IPS-11a (cell line): ENCODE measurements around the gene ARHGEF3.

Experiments used
- H3K4me3 ChIP-seq: one replicate; pipeline ENCODE4 v1.5.1; 2013; ENCODE audit warnings: low read depth, low read length, control low read depth

Gene ARHGEF3

DNA sequence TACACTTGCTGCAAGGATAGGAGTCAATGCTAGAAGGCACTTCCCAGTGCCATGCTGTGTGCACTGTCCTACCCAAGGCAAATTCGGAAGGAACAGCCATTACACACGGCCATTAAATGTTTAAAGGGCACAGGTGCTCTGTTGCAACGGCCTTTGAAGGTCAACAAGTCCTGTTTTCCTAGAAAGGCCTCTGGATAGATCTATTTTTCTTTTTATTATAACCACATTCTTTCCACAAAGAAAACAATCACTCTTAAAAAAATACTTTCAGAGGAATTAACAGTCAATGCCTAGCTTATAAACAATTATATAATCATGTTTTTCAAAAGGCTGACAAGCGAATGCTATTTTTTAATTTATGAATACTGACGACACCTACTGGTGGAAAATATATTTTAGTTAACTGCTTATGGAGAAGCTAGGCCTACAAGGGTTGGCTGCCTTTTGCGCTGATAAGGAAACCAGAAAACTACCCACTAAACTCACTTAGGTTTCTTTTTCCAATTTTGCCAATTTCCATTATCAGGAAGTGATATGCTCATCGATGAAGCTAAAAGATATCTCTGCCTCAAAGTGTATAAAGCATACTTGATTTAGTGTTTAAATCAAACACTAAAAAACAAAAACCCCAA lies 2.4 kb downstream of the ARHGEF3 start:
- no peak overlapping the region for H3K4me3 ChIP-seq

GRCh38 chr3:56796996-56797395 lies 4.8 kb downstream of the ARHGEF3 start:
- H3K4me3 ChIP-seq = no peak overlapping the region

- H3K4me3 ChIP-seq = no peak overlapping the region
Measured at GRCh38 chr3:56796202-56796601, 5.5 kb downstream of the ARHGEF3 start.

DNA sequence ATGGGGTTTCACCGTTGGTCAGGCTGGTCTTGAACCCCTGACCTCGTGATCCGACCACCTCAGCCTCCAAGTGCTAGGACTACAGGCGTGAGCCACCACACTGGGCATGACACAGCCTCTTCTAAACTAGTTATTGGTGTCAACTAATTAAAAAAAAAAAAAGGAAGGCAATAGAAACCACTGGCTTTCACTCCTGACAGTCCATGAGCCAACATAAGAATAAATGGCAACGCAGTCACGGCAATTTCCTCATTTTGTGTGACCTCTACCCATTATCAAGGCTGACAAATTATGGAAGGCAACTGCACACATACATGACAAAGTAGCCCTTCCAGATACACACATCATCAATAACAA lies 5.9 kb downstream of the ARHGEF3 start:
- H3K4me3 ChIP-seq = no peak overlapping the region

DNA sequence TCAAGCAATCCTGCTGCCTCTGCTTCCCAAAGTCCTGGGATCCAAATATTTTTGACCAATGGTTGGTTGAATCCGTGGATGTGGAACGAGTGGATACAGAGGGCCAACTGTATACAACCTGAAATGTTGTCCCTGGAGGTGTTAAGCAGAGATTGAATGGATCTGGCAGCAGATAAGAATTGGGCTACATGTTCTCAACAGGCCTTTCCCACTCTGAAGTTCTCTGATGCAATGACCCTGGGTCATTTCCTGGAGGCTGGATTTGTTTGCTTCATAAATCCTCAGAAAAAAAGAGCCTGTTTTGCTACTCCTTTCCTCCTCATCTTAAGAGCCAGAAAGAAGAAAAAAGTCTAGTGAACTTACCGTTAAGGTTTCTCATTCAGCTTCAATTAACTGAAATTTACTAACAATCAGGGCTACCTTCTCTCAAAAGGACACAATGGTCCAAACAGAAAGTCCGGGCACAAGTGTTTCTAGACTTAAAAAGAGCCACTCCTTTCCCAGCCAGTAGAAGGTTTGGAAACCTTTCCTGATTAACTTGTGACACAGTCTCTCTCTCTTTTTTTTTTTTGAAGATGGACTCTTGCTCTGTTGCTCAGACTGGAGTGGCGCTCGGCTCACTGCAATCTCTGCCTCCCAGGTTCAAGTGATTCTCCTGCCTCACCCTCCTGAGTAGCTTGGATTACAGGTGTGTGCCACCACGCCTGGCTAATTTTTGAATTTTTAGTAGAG lies 6.5 kb downstream of the ARHGEF3 start:
- no peak overlapping the region for H3K4me3 ChIP-seq

DNA sequence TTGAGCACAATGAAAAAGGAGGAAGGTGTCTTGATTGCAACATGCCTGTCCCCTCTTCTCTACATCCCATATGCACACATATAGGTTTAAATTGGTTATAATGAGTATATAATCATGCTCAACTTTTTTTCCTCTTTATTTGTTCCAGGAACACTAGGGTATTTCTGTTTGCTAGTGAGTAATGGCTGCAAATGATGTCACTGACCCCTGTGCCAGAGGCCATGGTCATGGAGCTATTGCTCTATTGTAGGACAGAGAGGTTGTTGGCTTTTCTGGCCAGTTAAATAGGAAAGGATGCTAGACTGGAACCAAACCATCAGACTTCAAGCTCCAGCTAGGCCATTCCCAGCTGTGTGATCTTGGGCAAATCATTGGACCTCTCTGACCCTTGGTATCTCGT lies 9.6 kb downstream of the ARHGEF3 start:
- H3K4me3 ChIP-seq = no peak overlapping the region

- no peak overlapping the region for H3K4me3 ChIP-seq
Measured at GRCh38 chr3:56790016-56790821, 11.5 kb downstream of the ARHGEF3 start.

DNA sequence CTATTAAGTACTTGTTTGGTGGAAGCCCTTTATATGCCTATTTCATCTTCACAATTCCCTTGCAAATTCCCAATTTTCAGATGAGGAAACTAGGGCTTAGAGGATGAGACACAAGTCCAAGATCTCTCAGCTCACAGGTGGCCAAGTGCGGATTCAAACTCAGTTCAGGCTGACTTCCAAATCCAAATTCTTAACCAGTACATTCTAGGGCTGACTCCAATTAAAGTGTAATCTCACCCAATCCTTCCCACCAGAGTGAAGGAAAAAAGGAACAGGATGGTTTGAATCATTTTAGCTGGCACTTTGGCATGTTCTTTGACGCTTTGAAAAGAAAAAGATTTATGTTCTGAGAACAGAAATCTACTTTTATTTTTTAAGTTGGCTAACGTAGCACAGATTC lies 12.7 kb downstream of the ARHGEF3 start:
- no peak overlapping the region for H3K4me3 ChIP-seq

DNA sequence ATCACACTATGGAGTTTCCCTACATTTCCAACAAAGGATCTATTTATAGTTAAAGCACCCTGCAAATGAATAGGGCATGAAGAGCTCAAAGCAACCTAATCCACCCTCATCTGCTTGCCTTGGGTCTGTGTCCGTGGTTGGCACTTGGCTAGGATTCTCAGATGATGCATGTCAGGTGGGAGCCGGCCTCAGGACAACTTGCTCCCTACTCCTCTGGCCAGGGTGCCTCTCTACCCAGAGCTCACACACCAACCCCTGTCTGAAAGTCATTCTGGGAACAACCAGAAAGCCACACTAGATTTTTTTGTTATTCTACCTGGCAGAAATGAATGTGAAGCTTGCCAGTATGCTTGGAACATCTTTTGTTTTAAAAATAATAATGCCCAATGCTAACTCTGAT lies 13.2 kb downstream of the ARHGEF3 start:
- H3K4me3 ChIP-seq = no peak overlapping the region

GRCh38 chr3:56787784-56788256 lies 13.9 kb downstream of the ARHGEF3 start:
- no peak overlapping the region for H3K4me3 ChIP-seq

- H3K4me3 ChIP-seq = no peak overlapping the region
Measured at GRCh38 chr3:56787258-56787775, 14.4 kb downstream of the ARHGEF3 start.

GRCh38 chr3:56785499-56785898 lies 16.2 kb downstream of the ARHGEF3 start:
- H3K4me3 ChIP-seq = no peak overlapping the region

DNA sequence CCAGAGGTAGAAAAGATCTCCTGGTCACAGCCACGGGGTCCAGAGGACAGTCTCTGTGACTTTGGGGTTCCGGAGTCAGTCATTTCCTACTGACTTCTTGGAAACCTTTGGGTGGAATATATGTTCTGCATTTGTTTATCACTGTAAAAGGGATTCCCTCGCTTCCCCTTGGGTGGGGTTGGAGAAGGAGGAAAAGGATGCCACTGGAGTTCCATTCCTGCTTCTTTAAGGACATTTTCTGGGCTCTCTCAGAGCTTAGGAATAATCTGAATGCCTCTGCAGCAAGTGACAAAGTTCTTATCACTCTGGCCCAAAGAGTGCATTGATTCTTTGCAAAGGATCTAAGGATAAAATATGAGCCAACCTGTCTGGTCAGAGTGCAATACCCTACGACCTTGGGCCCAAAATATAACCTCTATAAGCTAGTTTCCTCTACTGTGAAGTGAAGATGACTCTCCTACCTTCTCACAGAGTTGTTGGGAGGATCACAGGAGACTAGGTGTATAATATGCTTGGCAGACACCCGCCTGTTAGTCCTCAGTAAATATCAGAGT lies 17.2 kb downstream of the ARHGEF3 start:
- no peak overlapping the region for H3K4me3 ChIP-seq

GRCh38 chr3:56783644-56784447 lies 17.9 kb downstream of the ARHGEF3 start:
- H3K4me3 ChIP-seq = no peak overlapping the region

DNA sequence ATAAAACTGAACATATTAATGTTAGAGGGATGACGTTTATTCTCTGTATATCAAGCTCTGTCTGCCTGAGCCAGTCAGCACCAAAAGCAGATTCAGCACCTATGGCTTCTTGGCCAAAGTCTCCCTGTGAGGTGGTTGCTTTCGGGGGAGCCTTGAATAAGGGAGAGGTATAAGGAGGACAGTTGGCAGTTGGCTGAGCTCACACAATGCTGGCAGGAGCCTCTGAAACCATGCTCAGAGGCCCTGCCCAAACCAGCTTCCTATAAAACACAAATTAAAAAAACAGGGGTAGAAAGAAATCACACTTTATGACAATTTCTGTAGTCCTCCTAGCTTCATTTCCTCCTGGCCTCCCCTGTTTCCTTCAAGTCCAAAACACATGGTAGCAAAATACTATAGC lies 18.8 kb downstream of the ARHGEF3 start:
- H3K4me3 ChIP-seq = no peak overlapping the region

GRCh38 chr3:56782215-56782614 lies 19.5 kb downstream of the ARHGEF3 start:
- H3K4me3 ChIP-seq = no peak overlapping the region

GRCh38 chr3:56781762-56782161 lies 20.0 kb downstream of the ARHGEF3 start:
- no peak overlapping the region for H3K4me3 ChIP-seq

- H3K4me3 ChIP-seq = no peak overlapping the region
Measured at GRCh38 chr3:56780936-56781335, 20.8 kb downstream of the ARHGEF3 start.

DNA sequence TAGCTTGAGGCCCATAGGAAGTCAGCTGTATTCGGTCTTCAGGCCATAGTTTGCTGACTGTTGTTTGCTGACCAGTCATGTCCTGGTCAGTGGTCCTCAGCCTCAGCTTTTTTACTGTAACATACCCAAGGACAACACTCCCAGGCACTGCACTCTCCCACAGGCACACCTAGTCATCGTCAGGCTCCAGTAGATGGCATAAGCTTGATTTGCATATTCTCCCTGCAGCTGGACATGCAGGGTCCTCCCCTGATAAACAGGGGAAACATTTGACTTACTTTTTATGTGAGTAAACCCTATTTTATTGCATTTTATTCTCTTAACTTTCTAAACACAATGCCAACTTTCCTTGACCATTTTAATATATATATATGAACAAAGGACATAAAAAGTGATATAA lies 22.9 kb downstream of the ARHGEF3 start:
- H3K4me3 ChIP-seq = no peak overlapping the region

GRCh38 chr3:56776556-56776950 lies 25.2 kb downstream of the ARHGEF3 start:
- H3K4me3 ChIP-seq = no peak overlapping the region
